WTC11 (cell line): ENCODE results near the gene CKB. TPM values are rescaled to one million over a fixed set of nuclear protein-coding genes. Genes with fewer than 3 reads are reported as not detected.
A peak's percentile ranks its signal among the peaks of the same experiment; 100 is the strongest.

Experiments used
- ARID4B ChIP-seq: sonication (generic); formaldehyde crosslinking; IDR thresholded peaks from 2 replicates; pipeline ENCODE4 v1.8.0; 2023; ENCODE audit warnings: missing genetic modification reagents, mild to moderate bottlenecking, borderline replicate concordance
- ATF1 ChIP-seq: sonication (generic); formaldehyde crosslinking; IDR thresholded peaks from 2 replicates; pipeline ENCODE4 v1.8.1; 2023; ENCODE audit warnings: mild to moderate bottlenecking, moderate library complexity, missing genetic modification reagents
- ATF6 ChIP-seq: sonication (generic); formaldehyde crosslinking; IDR thresholded peaks from 2 replicates; pipeline ENCODE4 v1.8.1; 2023; ENCODE audit warnings: mild to moderate bottlenecking, missing genetic modification reagents
- CREM ChIP-seq: sonication (generic); formaldehyde crosslinking; IDR thresholded peaks from 2 replicates; pipeline ENCODE4 v1.8.1; 2022; ENCODE audit warnings: mild to moderate bottlenecking, missing genetic modification reagents, moderate library complexity
- CTCF ChIP-seq: fragments of 200-600 bp; IDR thresholded peaks from 2 replicates; pipeline ENCODE4 v1.8.0; 2022; ENCODE audit warnings: antibody characterized with exemption
- E2F1 ChIP-seq: sonication (generic); formaldehyde crosslinking; IDR thresholded peaks from 2 replicates; pipeline ENCODE4 v1.8.0; 2022; ENCODE audit warnings: mild to moderate bottlenecking, missing genetic modification reagents
- ESRRA ChIP-seq: sonication (generic); formaldehyde crosslinking; IDR thresholded peaks from 2 replicates; pipeline ENCODE4 v1.8.1; 2022; ENCODE audit warnings: mild to moderate bottlenecking, missing genetic modification reagents, borderline replicate concordance
- HMGXB4 ChIP-seq: sonication (generic); formaldehyde crosslinking; IDR thresholded peaks from 2 replicates; pipeline ENCODE4 v1.8.1; 2023; ENCODE audit warnings: mild to moderate bottlenecking, moderate library complexity, missing genetic modification reagents
- IRF1 ChIP-seq: sonication (generic); formaldehyde crosslinking; IDR thresholded peaks from 2 replicates; pipeline ENCODE4 v1.8.0; 2023; ENCODE audit warnings: missing genetic modification reagents
- JUN ChIP-seq: sonication (generic); formaldehyde crosslinking; IDR thresholded peaks from 2 replicates; pipeline ENCODE4 v1.8.0; 2023; ENCODE audit warnings: mild to moderate bottlenecking, missing genetic modification reagents
- NR1H2 ChIP-seq: sonication (generic); formaldehyde crosslinking; IDR thresholded peaks from 2 replicates; pipeline ENCODE4 v1.9.0; 2021; ENCODE audit warnings: mild to moderate bottlenecking, moderate library complexity, missing genetic modification reagents
- NR3C1 ChIP-seq: sonication (generic); formaldehyde crosslinking; conservative IDR thresholded peaks from 2 replicates; pipeline ENCODE4 v1.8.1; 2023; ENCODE audit warnings: low read depth, mild to moderate bottlenecking, missing genetic modification reagents
- PRDM15 ChIP-seq: sonication (generic); formaldehyde crosslinking; IDR thresholded peaks from 2 replicates; pipeline ENCODE4 v1.8.0; 2022; ENCODE audit warnings: missing genetic modification reagents
- RORB ChIP-seq: fragments of 250-450 bp; sonication (Bioruptor Pico); IDR thresholded peaks from 2 replicates; pipeline ENCODE4 v1.9.0; 2021; ENCODE audit warnings: mild to moderate bottlenecking
- SMAD4 ChIP-seq: sonication (generic); formaldehyde crosslinking; IDR thresholded peaks from 2 replicates; pipeline ENCODE4 v1.8.0; 2022; ENCODE audit warnings: mild to moderate bottlenecking, missing genetic modification reagents
- SP1 ChIP-seq: sonication (generic); formaldehyde crosslinking; conservative IDR thresholded peaks from 2 replicates; pipeline ENCODE4 v1.8.1; 2022; ENCODE audit warnings: missing genetic modification reagents
- TP53 ChIP-seq: sonication (generic); formaldehyde crosslinking; IDR thresholded peaks from 2 replicates; pipeline ENCODE4 v1.8.1; 2023; ENCODE audit warnings: mild to moderate bottlenecking, missing genetic modification reagents
- USF1 ChIP-seq: sonication (generic); formaldehyde crosslinking; IDR thresholded peaks from 2 replicates; pipeline ENCODE4 v1.8.0; 2022; ENCODE audit warnings: mild to moderate bottlenecking, missing genetic modification reagents
- ZMAT4 ChIP-seq: fragments of 250-450 bp; sonication (Bioruptor Pico); IDR thresholded peaks from 2 replicates; pipeline ENCODE4 v1.9.0; 2021; ENCODE audit warnings: mild to moderate bottlenecking
- ZNF396 ChIP-seq: fragments of 250-450 bp; sonication (Bioruptor Pico); IDR thresholded peaks from 2 replicates; pipeline ENCODE4 v1.8.0; 2021; ENCODE audit warnings: mild to moderate bottlenecking, moderate library complexity, borderline replicate concordance
- total RNA-seq: library from RNA; stranded (reverse); gene quantifications from 3 replicates; pipeline ENCODE4 v1.2.3, GENCODE V29; 2021

CKB gene
- total RNA-seq, 1 experiment from 2014 or later, result 555 TPM

- TF ChIP-seq ZMAT4 (CRISPR knock-in tag) (no peak), SMAD4 (no peak; the same call in 1 of the 2 replicates), ZNF396 (no peak), PRDM15 (0 out of 2 replicates have a peak, but pooled peaks have one; percentile 9), NR3C1 (0 out of 2 replicates have a peak, but pooled peaks have one; percentile 24), ATF1 (CRISPR knock-in tag) (no peak), E2F1 (CRISPR knock-in tag) (no peak), HMGXB4 (CRISPR knock-in tag) (peak; percentile 52; the same call in 1 of the 2 replicates), NR1H2 (CRISPR knock-in tag) (no peak), RORB (CRISPR knock-in tag) (no peak), ATF6 (CRISPR knock-in tag) (no peak), JUN (CRISPR knock-in tag) (0 out of 2 replicates have a peak, but pooled peaks have one; percentile 43), CTCF (no peak), TP53 (0 out of 2 replicates have a peak, but pooled peaks have one; percentile 39), ESRRA (CRISPR knock-in tag) (0 out of 2 replicates have a peak, but pooled peaks have one; percentile 2), USF1 (CRISPR knock-in tag) (0 out of 2 replicates have a peak, but pooled peaks have one; percentile 28), ARID4B (CRISPR knock-in tag) (peak; percentile 50; the same call in 1 of the 2 replicates), SP1 (CRISPR knock-in tag) (peak; percentile 98), IRF1 (CRISPR knock-in tag) (no peak), CREM (0 out of 2 replicates have a peak, but pooled peaks have one; percentile 46)
These were observed 40.0 kb upstream of the CKB start, which contains the start of the genes BAG5 and COA8 (continued) for GRCh38 chr14:103562429-103563225.
